ENCODE results near the gene MEI1.

MEI1 gene

DNA sequence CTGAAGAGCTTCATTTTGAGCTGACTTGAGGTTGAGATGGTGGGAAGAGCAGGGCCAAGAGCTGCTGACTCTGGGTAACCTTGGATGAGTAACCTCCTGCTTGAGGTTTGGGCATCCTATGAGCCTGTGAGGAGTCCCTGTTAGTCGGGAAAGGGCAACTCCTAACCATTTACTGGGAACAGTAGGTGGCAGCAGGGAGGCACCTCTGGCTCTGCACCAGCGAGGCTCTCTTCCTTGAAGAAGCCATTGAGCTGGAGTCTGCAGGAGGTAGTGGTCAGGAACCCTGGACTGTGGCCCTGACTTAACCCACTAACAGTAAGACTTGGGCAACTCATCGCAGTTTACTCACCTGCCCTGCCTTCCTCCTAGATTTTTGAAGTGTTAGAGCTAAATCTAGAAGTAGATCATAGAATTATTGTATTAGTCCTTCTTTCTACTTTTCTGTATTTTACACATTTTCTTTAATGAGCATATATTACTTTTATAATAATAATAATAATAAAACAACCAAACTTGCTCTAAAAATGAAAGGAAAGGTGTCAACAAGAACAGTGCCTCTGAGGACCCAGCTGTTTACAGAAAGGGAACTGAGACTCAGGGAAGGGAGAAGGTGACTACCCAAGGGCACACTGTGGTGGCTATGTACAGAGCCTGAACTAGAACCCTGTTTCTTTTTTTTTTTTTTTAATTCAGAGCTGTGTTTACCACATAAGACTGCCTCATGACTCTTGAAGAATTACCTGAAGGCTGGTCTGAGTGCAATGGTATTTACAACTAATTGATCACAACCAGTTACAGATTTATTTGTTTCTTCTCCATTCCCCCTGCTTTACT is 47.5 kb downstream of the MEI1 start:
- DNase-seq = peak in 53 of 58 donors; percentile 1 to 74 (median 42)

DNA sequence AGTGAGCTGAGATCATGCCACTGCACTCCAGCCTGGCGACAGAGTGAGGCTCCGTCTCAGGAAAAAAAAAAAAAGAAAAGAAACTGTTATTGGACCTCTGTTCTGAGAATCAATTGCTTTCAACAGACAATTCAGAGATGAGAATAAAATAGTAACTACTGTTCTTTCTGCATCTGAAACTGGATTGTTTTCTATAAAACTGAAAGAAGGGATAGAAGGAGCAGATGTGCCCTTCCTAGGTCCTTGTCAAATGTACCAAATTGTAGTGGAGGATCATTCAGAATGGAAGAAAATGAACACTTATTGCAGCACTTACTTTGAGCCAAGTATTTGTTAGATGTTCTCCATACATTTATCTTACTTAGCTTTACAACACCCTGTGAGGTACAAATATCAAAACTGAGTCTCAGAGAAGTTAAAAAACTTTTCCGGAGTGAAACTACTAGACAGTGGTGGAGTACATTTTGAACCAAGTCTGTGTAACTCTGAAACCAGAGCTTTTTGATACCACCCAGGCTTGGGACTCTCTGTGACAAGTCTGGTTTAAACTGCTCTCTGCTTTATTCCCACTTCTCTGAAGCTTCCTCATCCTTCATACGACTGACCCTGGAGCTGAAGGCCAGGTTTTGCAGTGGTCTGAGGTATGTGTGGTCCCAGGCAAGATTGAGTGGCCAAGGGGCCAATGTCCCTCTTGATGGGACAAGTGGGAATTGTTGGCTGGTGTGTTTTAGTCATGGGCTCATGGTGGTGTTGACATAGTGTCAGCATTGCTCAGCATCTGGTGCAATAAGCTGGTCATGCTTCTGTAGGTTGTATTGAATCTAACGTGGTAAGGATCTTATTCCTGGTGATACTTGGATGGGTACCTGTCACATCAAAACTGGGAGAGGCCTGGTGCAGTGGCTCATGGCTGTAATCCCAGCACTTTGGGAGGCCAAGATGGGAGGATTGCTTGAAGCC is 53.0 kb downstream of the MEI1 start:
- no peak for DNase-seq

DNA sequence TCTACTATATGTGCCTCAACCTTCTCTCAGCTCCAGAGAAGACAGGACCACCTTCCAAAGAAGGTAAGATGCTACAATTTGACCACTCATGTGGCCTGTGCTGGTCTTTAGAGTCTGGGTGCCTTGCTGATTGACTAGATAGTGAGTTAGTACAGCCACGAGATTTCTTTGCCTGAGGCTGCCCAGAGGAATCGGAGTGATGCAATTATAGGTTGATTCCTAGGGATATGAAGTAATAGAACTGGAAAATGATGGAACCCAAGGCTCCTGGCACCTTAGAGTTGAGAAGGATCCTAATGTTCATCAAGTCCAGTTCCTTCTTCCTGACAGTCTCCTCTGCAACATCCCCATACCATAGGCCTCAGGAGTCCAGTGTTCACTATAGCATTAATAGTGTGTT is 54.7 kb downstream of the MEI1 start:
- DNase-seq = no peak

DNA sequence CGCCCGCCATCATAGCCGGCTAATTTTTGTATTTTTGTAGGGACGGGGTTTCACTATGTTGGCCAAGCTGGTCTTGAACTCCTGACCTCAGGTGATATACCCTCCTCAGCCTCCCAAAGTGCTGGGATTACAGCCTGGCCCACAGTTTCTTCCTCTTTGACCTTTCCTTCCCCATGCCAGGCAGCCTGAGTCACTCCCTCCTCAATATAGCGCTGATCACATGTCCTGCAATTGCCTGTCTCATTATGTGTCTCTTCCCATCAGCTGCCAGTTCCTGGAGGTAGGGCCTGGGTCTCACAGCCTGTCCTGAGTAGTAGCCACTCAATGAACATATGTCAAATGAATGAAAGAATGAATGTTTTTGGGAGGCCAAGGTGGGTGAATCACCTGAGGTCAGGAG is 58.2 kb downstream of the MEI1 start:
- no peak for DNase-seq

DNA sequence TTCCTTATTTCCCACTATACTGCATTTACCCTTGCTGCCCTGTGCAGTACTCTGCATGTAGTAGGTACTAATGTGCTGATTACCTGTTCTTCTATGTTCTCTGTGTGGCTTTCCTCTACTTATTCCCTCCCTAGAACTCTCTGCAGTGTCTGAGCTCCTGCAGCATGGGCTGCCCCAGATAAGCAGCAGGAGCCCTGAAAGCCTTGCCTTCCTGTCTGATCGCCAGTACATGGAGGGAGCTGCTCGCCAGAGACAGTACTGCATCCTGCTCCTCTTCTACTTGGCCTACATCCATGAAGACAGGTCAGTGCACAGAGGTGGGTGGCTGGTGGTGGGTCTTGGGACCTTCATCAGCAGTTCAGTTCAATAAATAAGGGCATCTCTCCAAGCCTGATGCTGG is 58.9 kb downstream of the MEI1 start:
- DNase-seq = no peak

DNA sequence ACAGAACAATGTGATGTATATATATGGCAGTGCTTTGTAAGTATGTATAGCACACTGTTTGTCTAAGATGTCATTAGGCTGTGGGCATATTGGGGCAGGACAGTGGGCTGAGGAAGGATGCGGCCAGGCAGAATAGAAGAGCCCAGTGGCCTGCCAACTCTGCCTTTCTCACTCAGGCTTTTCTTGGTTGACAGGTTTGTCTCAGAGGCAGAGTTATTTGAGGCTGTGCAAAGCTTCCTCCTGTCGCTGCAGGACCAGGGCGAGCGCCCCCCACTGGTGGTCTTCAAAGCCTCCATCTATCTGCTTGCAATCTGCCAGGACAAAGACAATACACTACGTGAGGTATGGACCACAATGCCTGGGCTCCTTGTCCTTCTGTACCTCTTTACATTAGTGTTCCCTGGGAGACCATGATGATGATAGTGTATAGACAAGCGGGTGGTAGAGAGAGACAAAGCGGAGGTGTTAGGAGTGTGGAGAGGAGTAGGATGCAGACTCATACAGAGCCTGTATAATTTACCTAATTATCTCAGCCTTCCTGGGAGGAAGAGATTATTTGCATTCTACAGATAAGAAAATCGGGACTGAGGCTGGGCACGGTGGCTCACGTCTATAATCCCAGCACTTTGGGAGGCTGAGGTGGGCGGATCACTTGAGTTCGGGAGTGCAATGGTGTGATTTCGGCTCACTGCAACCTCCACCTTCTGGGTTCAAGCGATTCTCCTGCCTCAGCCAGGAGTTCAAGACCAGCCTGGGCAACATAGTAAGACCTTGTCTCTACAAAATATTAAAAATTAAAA is 63.9 kb downstream of the MEI1 start:
- DNase-seq = peak in 5 of 58 donors; percentile 1 to 17 (median 7)

DNA sequence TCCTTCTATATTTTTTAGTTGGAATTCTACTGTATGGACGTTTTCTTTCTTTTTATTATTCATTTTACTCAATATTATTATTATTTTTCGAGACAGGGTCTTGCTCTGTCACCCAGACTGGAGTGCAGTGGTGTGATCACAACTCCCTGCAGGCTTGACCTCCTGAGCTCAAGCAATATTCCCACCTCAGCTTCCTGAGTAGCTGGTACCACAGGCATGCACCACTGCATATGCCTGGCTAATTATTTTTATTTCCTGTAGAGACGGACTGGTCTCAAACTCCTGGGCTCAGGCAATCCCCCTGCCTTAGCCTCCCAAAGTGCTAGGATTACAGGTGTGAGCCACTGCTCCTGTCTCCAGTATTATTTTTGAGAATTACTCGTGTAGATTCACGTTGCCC is 67.2 kb downstream of the MEI1 start:
- no peak for DNase-seq

DNA sequence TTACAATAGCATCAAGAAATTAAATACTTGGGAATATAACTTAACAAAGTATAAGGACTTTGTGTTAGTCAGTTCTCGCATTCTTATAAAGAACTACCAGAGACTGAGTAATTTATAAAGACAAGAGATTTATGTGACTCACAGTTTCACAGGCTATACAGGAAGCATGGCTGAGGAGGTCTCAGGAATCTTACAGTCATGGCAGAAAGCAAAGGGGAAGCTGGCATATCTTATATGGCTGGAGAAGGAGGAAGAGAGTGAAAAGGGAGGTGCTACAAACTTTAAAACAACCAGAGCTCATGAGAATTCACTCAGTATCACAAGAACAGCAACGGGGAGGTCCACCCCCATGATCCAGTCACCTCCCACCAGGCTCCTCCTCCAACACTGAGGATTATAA is 69.1 kb downstream of the MEI1 start:
- no peak for DNase-seq

DNA sequence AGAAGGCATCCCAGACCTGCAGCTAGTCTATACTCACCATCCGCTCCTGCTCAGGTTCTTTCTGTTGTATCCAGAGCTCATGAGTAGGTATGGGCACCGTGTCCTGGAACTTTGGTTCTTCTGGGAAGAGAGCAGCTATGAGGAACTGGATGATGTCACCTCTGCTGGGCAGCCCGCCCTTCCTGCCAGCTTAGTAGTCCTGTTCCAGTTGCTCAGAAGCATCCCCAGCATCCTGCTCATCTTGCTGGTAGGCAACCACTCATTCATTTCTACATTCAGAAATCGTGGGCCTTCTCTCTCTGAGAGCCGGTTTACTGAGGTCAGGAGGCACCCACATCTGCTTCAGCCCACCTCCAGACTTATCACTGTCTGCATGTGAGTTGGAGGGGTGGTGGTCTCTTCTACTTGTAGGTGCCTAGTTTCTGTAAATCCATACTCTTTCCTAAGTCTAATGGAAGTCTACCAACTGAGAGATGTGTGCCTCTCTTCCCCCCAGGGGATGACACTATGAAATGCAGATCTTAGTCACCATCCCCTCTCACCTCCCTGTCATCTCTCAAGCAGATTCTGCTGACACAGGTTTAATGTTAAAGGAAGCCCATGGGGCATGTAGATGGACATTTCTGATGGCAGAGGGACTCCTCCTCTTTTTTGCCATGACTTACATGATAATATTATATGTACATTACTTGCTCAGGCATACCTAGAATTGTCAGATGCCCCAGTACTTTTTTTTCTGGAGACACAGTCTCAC is 71.6 kb downstream of the MEI1 start:
- no peak for DNase-seq

DNA sequence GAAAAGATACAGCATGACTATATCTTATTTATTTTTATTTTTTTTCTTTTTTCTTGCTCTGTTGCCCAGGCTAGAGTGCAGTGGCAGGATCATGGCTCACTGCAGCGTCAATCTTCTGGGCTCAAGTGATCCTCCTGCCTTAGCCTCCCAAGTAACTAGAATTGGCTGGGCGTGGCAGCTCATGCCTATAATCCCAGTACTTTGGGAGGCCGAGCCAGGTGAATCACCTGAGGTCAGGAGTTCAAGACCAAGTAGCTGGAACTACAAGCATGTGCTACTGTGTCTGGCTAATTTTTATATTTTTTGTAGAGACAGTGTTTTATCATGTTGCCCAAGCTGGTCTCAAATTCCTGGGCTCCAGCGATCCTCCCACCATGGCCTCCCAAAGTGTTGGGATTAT is 72.9 kb downstream of the MEI1 start:
- no peak for DNase-seq

DNA sequence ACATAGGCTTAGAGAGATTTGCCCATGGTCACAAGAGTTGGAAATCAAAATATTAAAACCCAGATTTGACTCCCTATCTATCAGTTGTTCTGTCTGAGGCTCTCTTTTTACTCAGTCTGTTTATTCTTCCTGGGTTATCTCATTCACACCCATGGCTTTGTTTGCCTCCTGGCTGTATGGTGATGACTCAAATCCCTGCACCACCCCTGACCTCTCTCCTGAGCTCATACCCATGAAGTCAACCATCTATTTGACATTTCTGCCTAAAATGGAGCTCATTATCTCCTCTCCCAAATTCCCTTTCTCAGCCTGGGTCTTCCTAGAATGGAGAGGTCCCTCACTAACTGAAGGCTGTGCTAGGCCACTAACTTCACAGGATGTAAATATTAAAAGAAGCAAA is 73.3 kb downstream of the MEI1 start:
- no peak for DNase-seq

DNA sequence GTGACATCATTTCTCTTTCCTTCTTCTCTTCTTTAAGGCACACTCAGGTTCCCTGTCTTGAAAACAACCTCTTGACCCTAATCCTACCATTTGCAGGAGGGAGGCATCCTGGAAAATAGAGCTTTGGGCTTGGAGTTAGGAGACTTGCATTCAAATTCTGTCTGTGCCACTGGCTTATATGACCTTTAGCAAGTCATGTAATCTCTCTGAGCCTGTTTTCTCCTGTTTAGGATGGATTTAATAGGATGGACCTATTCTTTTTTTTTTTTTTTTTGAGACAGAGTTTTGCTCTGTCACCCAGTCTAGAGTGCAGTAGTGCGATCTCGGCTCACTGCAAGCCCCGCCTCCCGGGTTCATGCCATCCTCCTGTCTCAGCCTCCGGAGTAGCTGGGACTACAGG is 76.0 kb downstream of the MEI1 start:
- DNase-seq = no peak

DNA sequence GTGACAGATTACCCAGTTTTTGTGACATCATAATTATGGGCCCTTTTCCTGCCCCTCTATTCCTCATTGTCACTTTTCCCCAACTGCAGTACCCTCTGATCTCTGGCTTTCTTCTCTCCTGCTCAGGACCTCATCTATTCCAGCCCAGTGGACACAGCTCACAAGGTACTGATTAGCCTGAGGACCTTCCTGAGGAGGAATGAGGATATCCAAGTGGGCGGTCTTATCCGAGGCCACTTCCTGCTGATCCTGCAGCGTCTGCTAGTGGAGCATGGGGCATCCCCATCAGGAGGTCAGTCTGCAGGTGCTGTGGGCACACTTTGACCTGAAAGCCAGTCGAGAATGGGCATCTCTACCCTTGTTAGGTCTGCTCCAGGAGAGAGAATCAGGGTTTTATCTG is 76.7 kb downstream of the MEI1 start:
- DNase-seq = no peak

DNA sequence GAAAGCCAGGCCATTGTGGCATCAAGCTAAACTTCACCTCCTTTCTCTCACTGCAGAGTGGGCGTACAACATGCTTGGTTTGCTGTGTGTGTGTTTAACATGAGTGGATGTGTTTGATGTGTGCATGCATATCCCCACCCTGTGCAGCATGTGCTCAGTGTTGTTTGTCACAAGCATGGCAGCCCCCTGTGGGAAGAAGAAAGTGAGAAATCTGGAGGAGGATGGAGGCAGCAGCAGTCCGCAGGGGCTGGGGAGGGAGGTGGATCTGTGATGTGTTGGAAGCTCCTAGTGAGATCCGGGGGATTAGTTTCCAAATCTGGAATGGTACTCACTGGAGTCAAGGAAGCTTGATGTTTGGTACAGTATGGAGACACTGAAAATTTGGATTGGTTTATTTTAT is 77.1 kb downstream of the MEI1 start:
- DNase-seq = peak in 6 of 58 donors; percentile 4 to 12 (median 8)

DNA sequence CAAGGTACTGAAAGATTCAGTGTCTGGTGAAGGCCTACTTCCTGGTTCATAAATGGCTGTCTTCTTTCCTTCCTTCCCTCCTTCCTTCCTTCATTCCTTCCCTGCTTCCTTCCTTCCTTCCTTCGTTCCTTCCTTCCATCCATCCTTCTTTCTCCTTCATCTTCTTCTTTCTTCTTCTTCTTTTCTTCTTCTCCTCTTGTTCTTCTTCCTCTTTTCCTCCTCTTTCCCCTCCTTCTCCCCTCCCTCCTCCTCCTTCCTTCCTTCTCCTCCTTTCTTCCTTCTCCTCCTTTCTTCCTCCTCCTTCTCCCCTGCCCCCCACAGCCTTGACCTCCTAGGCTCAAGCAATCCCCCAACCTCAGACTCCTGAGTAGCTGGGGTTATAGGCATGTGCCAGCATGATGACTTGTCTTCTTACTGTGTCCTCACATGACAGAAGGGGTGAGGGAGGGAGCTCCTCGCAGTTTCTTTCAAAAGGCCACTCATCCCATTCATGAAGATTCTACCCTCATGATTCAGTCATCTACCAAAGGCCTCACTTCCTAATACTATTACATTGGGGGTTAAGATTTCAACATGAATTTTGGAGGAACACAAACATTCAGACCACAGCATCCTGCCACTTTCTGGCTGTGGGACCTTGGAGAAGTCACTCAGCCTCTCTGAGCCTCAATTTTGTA is 78.6 kb downstream of the MEI1 start:
- DNase-seq = no peak

DNA sequence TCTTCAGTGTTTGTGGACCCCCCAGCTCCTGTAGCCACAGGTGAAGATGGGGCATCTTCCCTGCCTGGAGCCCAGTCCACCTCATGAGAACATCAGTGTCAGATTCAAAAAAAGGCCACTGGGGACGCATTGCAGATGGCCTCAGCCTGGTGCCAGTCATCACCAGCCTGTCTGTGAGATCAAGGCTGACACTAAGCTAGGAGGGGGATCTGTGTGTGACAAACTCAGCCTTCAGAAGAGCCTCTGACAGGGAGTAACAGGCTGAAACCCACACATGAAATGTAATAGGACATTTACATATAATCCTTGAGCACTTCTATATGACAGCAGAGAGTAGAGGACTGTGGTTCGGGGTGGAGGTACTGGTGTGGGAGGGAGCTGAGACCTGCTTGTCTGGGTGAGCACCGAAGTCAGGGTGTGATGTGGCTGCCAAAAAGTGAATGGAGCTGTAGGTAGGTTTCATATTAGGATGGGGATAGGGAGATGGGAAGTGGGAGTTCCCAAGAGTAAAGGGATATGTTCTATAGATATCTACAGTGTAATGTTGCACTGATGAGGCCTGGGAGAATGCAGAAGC is 80.7 kb downstream of the MEI1 start:
- no peak for DNase-seq

DNA sequence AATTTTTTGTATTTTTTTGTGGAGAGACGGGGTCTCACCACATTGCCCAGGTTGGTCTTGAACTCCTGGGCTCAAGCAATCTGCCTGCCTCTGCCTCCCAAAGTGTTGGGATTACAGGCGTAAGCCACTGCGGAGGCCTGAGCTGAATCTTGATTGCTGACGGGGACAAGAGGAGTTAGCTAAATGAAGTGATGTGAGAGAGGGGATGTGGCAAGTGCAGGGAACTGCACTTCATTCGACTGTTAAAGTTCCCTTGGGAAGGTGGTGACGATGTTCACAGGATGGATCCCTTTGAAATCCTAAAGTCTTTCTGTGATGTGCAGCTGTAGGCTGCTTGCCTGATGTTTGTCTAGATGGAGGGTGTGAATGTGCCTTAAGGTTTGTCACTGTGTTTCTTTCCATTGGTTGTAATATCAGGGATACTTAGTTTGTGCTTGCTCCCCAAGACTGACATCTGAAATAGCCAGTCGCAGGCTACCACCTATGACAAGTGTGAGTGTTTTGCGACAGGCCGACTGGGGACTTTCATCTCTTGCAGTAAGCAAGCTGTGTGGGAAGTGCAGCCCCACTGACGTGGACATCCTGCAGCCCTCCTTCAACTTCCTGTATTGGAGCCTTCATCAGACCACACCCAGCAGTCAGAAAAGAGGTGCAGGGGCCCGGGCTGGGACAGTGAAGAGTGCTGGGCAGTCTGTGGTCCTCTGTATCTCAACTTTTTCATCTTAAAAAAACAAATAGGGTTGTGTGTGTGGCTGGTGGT is 81.6 kb downstream of the MEI1 start:
- peak in 6 of 58 donors; percentile 5 to 32 (median 12) for DNase-seq

DNA sequence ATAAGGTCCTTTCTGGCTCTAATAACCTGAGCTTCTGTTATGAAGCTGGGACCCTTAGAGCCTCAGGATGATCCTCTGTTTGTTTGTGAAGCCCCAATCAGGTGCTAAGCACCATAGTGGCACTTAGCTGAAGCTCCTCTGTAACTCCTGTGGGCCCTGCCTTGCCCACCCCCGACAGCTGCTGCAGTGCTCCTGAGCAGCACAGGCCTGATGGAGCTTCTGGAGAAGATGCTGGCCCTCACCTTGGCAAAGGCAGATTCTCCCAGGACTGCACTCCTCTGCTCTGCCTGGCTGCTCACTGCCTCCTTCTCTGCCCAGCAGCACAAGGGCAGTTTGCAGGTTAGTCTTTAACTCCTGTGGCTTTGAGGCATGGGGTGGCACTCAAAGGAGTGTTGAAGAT is 82.2 kb downstream of the MEI1 start:
- DNase-seq = no peak

DNA sequence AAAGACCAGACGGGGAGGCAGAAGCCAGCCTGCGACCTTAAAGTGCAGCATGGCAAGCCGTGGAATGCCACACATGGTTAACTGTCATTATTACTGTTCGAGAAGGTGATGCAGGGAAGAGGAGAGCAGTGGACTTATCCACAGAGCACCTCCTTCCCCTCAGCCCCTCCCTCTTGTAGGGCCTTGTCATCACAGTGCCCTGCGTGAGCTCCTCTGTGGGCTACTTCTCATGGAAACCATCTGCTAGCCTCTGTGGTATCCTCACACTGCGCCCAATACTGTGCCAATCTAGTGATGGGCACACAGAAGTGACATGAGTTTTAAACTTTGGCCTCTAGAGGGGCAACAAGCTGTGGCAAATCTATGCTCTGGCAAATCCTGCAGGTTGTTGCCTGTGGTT is 83.0 kb downstream of the MEI1 start:
- no peak for DNase-seq

Measured in anterior cingulate cortex (tissue), 58 donors.